Cortex of kidney (tissue), 1 donor: Measurements from ENCODE around the gene HIVEP3.

Experiments used
- DNase-seq: peaks from one replicate; lab custom pipeline; 2025; lab: John Stamatoyannopoulos, UW

Gene HIVEP3

GRCh38 chr1:41611932-41612450 is 306.7 kb downstream of the HIVEP3 start:
- DNase-seq: no peak

DNA sequence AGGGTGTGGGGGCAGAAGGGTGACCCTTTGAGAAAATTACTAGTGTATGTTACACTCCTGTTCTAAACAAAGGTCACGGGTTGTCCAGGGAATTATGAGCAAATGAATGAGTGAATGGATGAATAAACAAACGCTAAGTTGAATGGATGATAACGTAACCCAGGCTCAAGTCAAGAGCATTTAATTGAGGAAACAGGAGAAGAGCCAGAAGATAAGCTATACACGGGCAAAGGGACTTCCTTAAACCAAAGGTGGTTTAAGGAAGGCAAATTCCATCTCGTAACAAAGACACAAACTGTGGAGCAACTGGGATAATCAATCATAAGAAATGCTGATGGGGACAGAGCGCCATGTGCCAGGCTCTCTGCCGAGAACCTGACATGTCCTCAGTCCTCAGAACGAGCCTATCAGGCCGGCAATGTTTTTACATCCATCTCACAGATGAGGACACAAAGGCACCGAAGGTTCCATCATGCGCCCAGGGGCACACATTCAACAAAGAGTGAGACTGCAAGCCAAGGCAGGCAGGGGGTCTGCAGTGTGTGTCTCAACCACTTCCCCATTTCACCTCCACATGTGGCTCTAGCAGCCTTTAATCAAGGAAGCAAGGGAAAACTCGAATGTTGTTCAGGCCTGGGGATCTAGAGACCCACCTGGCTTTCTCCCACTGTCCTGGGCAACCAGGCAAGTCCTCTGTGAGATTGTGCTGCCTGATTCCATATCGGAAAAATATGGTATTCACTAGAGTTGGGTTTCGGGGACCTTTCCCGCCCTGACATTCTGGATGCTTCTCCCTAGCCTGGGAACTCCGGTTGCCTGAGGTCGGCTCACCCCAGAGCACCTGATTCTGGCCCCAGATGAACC is 307.4 kb downstream of the HIVEP3 start:
- DNase-seq: no peak

- DNase-seq: no peak
Observed at GRCh38 chr1:41610361-41610760, 308.4 kb downstream of the HIVEP3 start.

DNA sequence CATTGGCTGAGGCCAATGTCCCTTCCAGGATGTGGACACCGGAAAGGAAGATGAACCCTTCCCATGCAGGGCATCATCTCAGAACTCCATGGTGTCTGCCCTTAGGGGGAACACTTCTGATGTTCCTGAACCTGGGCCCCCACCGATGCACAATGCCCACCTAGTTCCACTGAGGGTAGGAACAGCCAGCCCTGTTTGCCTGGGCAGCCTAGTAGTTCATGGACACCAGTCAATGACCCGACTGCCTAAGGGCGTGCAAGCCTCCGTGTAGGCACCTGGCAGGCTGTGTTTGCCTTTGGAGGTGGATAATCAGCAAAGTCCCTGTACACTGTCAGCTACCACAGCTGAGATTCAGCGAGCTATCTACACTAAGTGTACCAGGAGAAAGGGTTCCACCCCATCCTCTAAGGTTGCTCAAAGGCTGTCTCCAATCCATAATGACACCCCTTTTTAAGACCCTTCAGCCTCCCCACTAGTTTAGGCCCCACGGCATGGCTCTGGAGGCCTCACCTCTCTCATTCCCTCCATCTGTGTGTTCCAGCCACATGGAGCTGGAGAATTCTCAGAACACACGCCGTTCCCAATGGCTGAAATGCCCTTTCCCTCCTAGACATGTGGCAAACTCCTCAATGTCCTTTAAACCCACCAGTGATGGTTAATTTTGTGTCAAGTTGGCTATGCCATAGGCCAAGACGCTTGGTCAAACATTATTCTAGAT is 309.4 kb downstream of the HIVEP3 start:
- no peak for DNase-seq

DNA sequence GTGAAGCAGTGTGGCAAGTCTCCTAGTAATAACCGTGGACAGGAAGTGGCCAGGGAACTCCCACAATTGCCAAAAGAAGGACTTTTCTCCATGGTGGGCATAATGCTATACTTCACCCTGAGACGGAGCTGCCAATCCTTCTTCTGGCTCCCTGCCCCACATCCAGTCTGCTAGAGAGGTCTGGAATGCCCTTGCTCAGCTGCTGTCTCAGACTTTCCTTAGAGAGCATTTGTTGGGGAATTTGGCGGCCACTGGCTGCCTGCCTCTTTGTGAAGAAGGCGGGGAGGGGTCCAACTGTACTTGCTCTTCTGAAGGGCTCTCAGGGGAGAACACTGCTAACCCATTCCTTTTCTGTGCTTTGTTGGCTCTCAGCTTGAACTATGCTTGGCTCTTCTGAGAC is 310.5 kb downstream of the HIVEP3 start:
- no peak for DNase-seq

GRCh38 chr1:41607808-41608207 is 310.9 kb downstream of the HIVEP3 start:
- DNase-seq: no peak

- no peak for DNase-seq
Observed at GRCh38 chr1:41599912-41600311, 318.8 kb downstream of the HIVEP3 start.

DNA sequence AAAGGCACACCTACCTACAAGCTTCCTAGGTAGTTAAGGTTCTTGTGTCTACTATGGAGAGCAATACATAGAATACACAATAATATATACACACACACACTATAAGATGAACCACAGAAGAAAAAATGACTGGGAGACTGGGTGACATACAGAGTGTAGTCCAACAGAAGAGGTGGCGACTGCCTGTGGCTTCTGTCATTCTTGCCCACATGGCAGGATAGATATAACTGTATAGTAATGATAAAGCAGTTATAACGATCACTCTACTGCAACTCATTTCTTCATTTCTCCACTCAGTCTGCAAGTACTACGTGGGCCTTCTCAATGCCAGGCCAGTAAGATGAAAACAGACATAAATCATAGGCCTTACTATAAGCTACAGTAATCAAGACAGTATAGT is 320.4 kb downstream of the HIVEP3 start:
- no peak for DNase-seq

DNA sequence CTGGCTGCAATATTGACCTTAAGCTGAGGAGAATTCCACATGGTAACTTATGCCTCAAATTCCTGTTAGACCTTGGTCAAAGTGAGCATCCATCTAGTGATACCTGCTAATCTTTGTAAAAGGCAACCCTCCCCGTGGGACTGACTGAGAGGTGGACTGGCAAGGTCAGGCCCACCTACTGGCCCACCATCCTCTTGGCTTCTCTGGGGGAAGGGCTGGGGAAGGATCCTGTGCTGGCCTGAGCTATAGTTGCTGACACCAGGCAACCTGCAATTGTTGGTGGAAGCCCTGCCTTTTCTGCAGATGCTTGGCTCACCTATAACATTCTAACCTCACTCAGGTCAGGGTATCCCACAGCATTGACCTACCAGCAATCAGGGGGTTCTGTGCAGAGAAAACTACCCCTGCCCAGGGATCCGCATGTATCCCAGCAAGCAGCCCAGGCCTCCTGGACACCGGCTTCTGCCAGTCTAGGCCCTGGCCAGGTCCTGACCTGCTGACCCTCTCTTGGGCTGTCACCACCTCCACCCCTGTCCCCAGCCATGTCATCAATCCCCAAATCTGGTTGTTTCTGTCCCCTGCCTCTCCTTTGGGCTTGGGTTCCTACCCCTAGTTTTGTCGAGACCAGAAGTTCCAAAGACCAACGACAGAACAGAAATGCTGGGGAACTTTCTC is 326.1 kb downstream of the HIVEP3 start:
- DNase-seq: no peak

DNA sequence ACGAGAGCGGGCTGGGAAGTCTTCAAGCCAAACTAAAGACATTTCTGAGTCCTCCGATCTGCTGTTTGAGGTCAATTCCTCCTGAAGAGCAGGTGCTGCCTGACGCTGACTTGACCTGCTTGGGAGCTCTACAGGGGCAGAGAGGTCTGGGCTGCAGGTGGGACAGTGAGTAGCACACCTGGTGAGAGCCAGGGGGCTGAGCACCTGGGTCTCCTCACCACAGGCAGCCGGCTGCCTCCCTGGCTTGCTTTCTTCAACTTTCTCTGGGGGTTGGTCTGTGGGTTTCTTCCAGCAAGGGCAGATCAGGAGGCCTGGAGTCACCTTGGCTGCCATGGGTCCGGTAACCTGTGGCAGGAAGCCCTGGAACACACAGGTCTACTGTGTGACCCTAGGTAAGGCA is 326.8 kb downstream of the HIVEP3 start:
- no peak for DNase-seq

DNA sequence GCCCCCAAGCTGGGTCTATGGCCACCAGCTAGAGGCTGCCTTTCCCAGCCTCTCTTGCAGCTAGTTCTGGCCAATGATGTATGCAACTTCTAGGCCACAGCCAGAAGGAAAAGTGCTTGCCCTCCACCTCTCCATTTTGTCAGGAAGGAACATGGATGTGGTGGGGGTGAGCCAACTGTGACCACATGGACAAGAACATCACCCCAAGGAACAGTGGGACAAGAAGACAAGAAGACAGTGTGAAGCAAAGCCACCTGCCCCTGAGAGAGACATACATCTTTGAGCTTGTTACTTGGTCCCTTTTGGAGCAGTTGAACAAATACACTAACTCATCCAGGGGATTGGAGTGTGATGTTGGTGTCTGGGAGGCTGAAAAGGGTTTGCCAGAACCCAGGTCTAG is 328.4 kb downstream of the HIVEP3 start:
- DNase-seq: no peak

GRCh38 chr1:41589395-41589794 is 329.3 kb downstream of the HIVEP3 start:
- DNase-seq: no peak

- DNase-seq: no peak
Observed at GRCh38 chr1:41588334-41588875, 330.3 kb downstream of the HIVEP3 start.

- DNase-seq: no peak
Observed at GRCh38 chr1:41587791-41588190, 330.9 kb downstream of the HIVEP3 start.

GRCh38 chr1:41586230-41586629 is 332.5 kb downstream of the HIVEP3 start:
- DNase-seq: no peak

GRCh38 chr1:41583658-41584547 is 334.8 kb downstream of the HIVEP3 start:
- DNase-seq: no peak

DNA sequence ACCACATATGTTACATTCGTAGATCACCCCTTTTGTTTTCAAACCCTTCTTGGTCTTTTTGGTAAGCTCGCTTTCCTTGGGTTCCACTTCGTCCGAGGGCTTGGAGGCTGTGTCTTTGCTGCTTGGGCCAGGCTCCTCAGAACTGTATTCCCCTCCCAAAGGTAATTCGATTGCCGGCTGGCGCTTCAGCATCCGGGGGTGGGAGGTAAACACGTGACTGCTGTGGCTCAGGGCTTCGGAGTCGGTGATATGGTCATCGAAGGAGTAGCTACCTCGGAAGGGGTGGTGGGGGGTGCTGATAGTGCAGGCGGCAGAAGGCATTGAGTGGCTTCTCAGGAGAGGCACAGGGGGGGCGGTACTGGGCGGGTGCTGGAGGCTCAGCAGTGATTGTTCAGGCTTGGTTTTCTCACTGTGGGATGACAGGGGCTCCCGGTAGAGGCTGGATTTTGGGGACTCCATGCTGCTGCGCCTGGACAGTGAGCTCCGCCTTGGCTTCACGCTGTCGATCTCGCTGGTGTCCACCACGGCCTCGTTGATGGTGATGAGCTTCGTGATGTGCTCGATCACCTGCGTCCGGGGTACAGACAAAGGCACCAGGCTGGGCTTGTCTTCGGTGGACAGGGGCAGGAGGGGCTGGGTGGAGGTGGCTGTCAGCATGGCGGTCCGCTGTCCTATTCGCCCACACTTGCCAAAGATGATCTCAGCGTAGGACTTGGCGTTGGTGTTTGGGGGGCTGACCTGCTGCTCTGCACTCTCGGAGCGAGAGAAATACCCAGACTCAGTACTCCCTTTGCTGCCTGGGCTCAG is 335.7 kb downstream of the HIVEP3 start:
- DNase-seq: no peak

DNA sequence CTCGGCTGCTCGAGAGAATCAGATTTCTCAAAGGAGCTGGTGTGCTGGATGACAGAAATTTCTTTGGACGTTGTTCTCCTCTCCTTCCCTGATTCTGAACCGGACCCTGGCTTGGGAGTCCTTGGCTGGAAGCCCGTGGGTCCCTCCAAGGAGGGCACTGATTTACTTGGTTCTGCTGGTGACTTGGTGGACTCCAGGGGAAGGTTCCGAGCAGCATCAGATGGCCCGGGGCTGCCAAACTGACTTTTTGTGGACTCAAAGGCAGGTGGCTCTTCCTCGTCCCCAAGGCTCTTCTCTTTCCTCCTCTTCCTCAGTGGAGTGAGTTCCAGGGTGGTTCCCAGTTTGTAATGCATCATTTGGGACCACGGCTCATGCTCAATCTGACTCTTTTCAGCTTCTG is 336.4 kb downstream of the HIVEP3 start:
- no peak for DNase-seq

- DNase-seq: no peak
Observed at GRCh38 chr1:41582004-41582325, 336.8 kb downstream of the HIVEP3 start.

DNA sequence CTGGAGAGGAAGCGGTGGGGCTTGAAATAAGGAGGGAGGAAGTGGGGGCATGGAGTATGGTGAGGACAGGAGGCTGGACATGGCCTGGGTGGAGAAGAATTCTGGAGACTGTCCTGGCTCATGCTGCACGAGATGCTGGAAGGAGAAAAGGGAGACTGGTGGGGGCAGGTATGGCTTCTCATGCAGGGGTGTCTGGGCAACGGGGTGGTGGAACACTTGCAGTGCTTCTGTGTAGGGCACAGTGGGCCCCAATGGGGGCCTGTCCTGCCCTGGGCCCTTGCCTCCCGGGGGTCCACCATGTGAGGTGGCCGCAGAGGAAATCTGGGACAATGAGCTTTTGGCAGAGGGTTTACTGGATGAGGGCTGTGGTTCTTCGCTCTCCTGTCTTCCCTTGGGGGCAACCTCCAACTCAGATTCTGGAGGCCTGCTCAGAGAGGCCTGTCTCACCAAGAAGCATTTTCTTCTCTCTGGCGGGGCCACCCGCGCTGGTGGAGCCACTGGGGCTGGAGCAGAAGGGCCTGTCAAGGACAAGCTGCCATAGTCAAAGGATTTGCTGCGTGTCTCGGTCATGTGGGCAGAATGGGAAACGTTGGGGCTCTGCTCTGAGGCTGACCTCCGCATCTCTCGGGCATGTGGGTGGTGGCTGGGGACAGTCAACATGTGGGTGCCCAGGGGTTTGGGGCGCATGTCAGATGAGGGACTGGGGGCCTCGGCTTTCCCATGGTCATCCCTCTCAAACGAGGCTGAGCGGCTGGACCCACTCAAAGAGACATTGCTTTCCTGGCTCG is 337.3 kb downstream of the HIVEP3 start:
- DNase-seq: no peak
